ENCODE measurements around the gene TP53BP2.

DNA sequence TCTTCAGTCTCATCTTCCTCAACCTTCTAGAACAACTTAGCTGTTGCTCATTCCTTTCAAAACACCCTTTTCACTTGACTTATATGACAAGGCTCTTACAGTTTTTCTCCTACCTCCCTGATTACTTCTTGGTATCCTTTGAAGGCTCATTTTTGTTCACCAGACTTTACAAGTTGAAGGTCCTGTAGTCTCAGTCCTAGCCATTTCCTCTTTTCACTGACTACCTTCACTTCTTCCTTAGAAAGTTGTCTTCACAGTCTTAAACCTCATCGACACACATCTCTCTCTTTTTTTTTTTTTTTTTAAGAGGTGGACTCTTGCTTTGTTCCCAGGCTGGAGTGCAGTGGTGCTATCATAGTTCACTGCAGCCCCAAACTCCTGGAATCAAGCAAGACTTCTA lies 6.6 kb upstream of the TP53BP2 start:
- TF ChIP-seq SUZ12 (IDR thresholded peaks at IDR 0.05) (no peak), SP1 (IDR thresholded peaks at IDR 0.05) (no peak), LEF1 (IDR thresholded peaks at IDR 0.05; ENCODE audit: borderline replicate concordance) (no peak), NFRKB (IDR thresholded peaks at IDR 0.05) (no peak), BHLHE40 (IDR thresholded peaks at IDR 0.05; ENCODE audit: borderline replicate concordance) (no peak), HDGF (IDR thresholded peaks at IDR 0.05; ENCODE audit: borderline replicate concordance) (no peak), TARDBP (IDR thresholded peaks at IDR 0.05) (no peak), CTBP1 (IDR thresholded peaks at IDR 0.05; ENCODE audit: borderline replicate concordance) (no peak), FOXK2 (IDR thresholded peaks at IDR 0.05) (no peak), FOXA1 (IDR thresholded peaks at IDR 0.05) (no peak)

Measured in HEK293T (cell line).